MV-4-11 (cell line): ENCODE data around the gene NUMBL.

Experiments
- DNase-seq: peaks from one replicate; lab custom pipeline; 2025; lab: John Stamatoyannopoulos, UW

Gene NUMBL

GRCh38 chr19:40689339-40690049 is 957 bp downstream of the NUMBL start:
- no peak for DNase-seq

- no peak for DNase-seq
Observed at GRCh38 chr19:40688987-40689338, 1.5 kb downstream of the NUMBL start.

GRCh38 chr19:40688309-40688708 is 2.1 kb downstream of the NUMBL start:
- no peak for DNase-seq

- no peak for DNase-seq
Observed at GRCh38 chr19:40687525-40688016, 2.9 kb downstream of the NUMBL start.

GRCh38 chr19:40686882-40687524 is 3.4 kb downstream of the NUMBL start:
- DNase-seq = no peak

GRCh38 chr19:40685563-40685962 is 4.9 kb downstream of the NUMBL start:
- DNase-seq = no peak

- no peak for DNase-seq
Observed at GRCh38 chr19:40685016-40685526, 5.4 kb downstream of the NUMBL start.

- no peak for DNase-seq
Observed at GRCh38 chr19:40684280-40684679, 6.2 kb downstream of the NUMBL start.

- no peak for DNase-seq
Observed at GRCh38 chr19:40683437-40683836, 7.0 kb downstream of the NUMBL start.

- DNase-seq = no peak
Observed at GRCh38 chr19:40682431-40682964, 8.0 kb downstream of the NUMBL start.

GRCh38 chr19:40681039-40681438 is 9.4 kb downstream of the NUMBL start:
- no peak for DNase-seq

GRCh38 chr19:40677156-40677555 is 13.3 kb downstream of the NUMBL start:
- DNase-seq = no peak

GRCh38 chr19:40674291-40674690 is 16.2 kb downstream of the NUMBL start:
- no peak for DNase-seq

GRCh38 chr19:40673397-40673796 is 17.1 kb downstream of the NUMBL start:
- no peak for DNase-seq

GRCh38 chr19:40672573-40673299 is 17.7 kb downstream of the NUMBL start:
- DNase-seq = no peak

- DNase-seq = no peak
Observed at GRCh38 chr19:40672038-40672437, 18.4 kb downstream of the NUMBL start.

- DNase-seq = no peak
Observed at GRCh38 chr19:40671404-40671803, 19.0 kb downstream of the NUMBL start.

GRCh38 chr19:40668991-40669614 is 21.3 kb downstream of the NUMBL start:
- no peak for DNase-seq

GRCh38 chr19:40667602-40668001 is 22.8 kb downstream of the NUMBL start:
- no peak for DNase-seq

- DNase-seq = no peak
Observed at GRCh38 chr19:40666803-40667438, 23.5 kb downstream of the NUMBL start.
